H1 (cell line): ENCODE data around the gene TBX4. TPM values are rescaled to one million over a fixed set of nuclear protein-coding genes. Genes with fewer than 3 reads are reported as not detected.

Source experiments
- BRCA1 ChIP-seq: IDR thresholded peaks from 2 replicates; pipeline ENCODE4 v1.6.1; 2012; ENCODE audit warnings: low read depth, low read length, improper control_type of control experiment
- E2F6 ChIP-seq: IDR thresholded peaks from 2 replicates; pipeline ENCODE4 v1.6.1; 2012; ENCODE audit warnings: inconsistent platforms
- EP300 ChIP-seq, 2 experiments: IDR thresholded peaks; 1 replicate in 1 of 2; 2 replicates in 1 of 2; pipeline ENCODE4 v1.6.1; 2011 to 2012; ENCODE audit warnings: low read depth in 2 of 2, low read length in 2 of 2, mild to moderate bottlenecking in 2 of 2, borderline replicate concordance in 1 of 2, inconsistent platforms in 1 of 2, moderate library complexity in 1 of 2
- EZH2 ChIP-seq: fragments of 200-600 bp; sonication (generic); IDR thresholded peaks from 2 replicates; pipeline ENCODE4 v1.7.1; 2012; ENCODE audit warnings: low read depth, mild to moderate bottlenecking, moderate library complexity, low read length, inconsistent platforms; ENCODE audit not compliant: severe bottlenecking
- GABPA ChIP-seq: IDR thresholded peaks from 2 replicates; pipeline ENCODE4 v1.6.1; 2011; ENCODE audit warnings: mild to moderate bottlenecking, low read length, moderate library complexity, borderline replicate concordance; ENCODE audit not compliant: insufficient read depth
- HDAC6 ChIP-seq: IDR thresholded peaks from one replicate; pipeline ENCODE4 v1.7.1; 2012; ENCODE audit warnings: low read depth, mild to moderate bottlenecking, inconsistent platforms, low read length, moderate library complexity
- RNF2 ChIP-seq: fragments of 200-900, 300-1000 bp; sonication (generic); IDR thresholded peaks from 2 replicates; pipeline ENCODE4 v1.7.1; 2016; ENCODE audit warnings: borderline replicate concordance, low read depth, mild to moderate bottlenecking, antibody characterized with exemption, low read length; ENCODE audit not compliant: poor library complexity, severe bottlenecking; ENCODE audit errors: missing control alignments
- SP1 ChIP-seq: IDR thresholded peaks from 2 replicates; pipeline ENCODE4 v1.6.1; 2011; ENCODE audit warnings: low read depth, low read length
- SRF ChIP-seq: IDR thresholded peaks from 2 replicates; pipeline ENCODE4 v1.6.1; 2011; ENCODE audit warnings: mild to moderate bottlenecking, low read depth, low read length, moderate library complexity
- TBP ChIP-seq: IDR thresholded peaks from 2 replicates; pipeline ENCODE4 v1.6.1; 2011; ENCODE audit warnings: low read depth, low read length, improper control_type of control experiment
- TCF12 ChIP-seq: IDR thresholded peaks from 2 replicates; pipeline ENCODE4 v1.6.1; 2011; ENCODE audit warnings: low read depth, mild to moderate bottlenecking, low read length
- ZNF274 ChIP-seq: IDR thresholded peaks from 2 replicates; pipeline ENCODE4 v1.7.0; 2012; ENCODE audit warnings: low read length, borderline replicate concordance; ENCODE audit errors: extremely low read depth
- polyA plus RNA-seq, 7 experiments: library from polyadenylated mRNA; depleted of rRNA in 3 of 7; stranded (reverse) in 5 of 7; unstranded in 2 of 7; fragments of >200 nt in 5 of 7; fragments of 200-250 nt in 2 of 7; gene quantifications; 1 replicate in 5 of 7; 2 replicates in 1 of 7; 4 replicates in 1 of 7; pipeline versions ENCODE4 v1.2.1 to v1.2.3, GENCODE V29; 2011 to 2013; ENCODE audit warnings: missing spikeins in 2 of 7, mixed read lengths in 2 of 7
- total RNA-seq: library from RNA; stranded (reverse); fragmentation: NEBNext Ultra II Directional; extraction: Animal tissue kit (Norgen Biotek cat#: 25700); gene quantifications from 2 replicates; pipeline ENCODE4 v1.2.1, GENCODE V29; 2021

TBX4 gene
- total and polyA plus RNA-seq, 2 of the 8 experiments (the other 6 are each of a cell fraction or from before 2014, with no cell fraction given) = 0.02 TPM; not detected in 1

- TF ChIP-seq EP300 (IDR thresholded peaks at IDR 0.05; ENCODE audit: borderline replicate concordance in 1 of 2, low read depth in 2 of 2, low read length in 2 of 2) (no peak), ZNF274 (no peak), EZH2 (peak; percentile 56), HDAC6 (no peak), TBP (no peak), TCF12 (0 out of 2 replicates have a peak, but pooled peaks have one; percentile 39), E2F6 (no peak), SP1 (peak; percentile 46; the same call in 1 of the 2 replicates), BRCA1 (no peak), SRF (no peak), GABPA (0 out of 2 replicates have a peak, but pooled peaks have one; percentile 35), RNF2 (no peak)
Observed at GRCh38 chr17:61458421-61459141, 6.4 kb downstream of the TBX4 start (continued).
